SIG-M5 treated with dmso at 0.1 percent for 504 hours (cell line): ENCODE results near the gene TENM4.

Experiments
- DNase-seq: peaks from one replicate; lab custom pipeline; 2025; ENCODE audit not compliant: unreplicated experiment; lab: John Stamatoyannopoulos, UW

Gene TENM4

GRCh38 chr11:79440571-79441460 lies at the start of gene TENM4:
TENM4 (minus strand) TSS chr11:79441030; CDS start chr11:79069944, 371,086 bp downstream.
- peak; percentile 53 for DNase-seq

- no peak for DNase-seq
Observed at GRCh38 chr11:79488286-79488685, 47.5 kb upstream of the TENM4 start.

- DNase-seq = no peak
Observed at GRCh38 chr11:79487412-79487811, 46.6 kb upstream of the TENM4 start.

- no peak for DNase-seq
Observed at GRCh38 chr11:79486242-79486984, 45.6 kb upstream of the TENM4 start.

GRCh38 chr11:79485694-79486093 lies 44.9 kb upstream of the TENM4 start:
- no peak for DNase-seq

- no peak for DNase-seq
Observed at GRCh38 chr11:79484872-79485271, 44.0 kb upstream of the TENM4 start.

- peak; percentile 56 for DNase-seq
Observed at GRCh38 chr11:79482800-79483199, 42.0 kb upstream of the TENM4 start.

GRCh38 chr11:79481795-79482194 lies 41.0 kb upstream of the TENM4 start:
- DNase-seq = peak; percentile 14

GRCh38 chr11:79480864-79481263 lies 40.0 kb upstream of the TENM4 start:
- DNase-seq = no peak

- no peak for DNase-seq
Observed at GRCh38 chr11:79472819-79473529, 32.1 kb upstream of the TENM4 start.

- DNase-seq = no peak
Observed at GRCh38 chr11:79471071-79471844, 30.4 kb upstream of the TENM4 start.

GRCh38 chr11:79470161-79470560 lies 29.3 kb upstream of the TENM4 start:
- DNase-seq = no peak

- no peak for DNase-seq
Observed at GRCh38 chr11:79467761-79468160, 26.9 kb upstream of the TENM4 start.

GRCh38 chr11:79466411-79466810 lies 25.6 kb upstream of the TENM4 start:
- DNase-seq = no peak

- no peak for DNase-seq
Observed at GRCh38 chr11:79465160-79465559, 24.3 kb upstream of the TENM4 start.

GRCh38 chr11:79461666-79462645 lies 21.1 kb upstream of the TENM4 start:
- DNase-seq = peak; percentile 29

- peak; percentile 4 for DNase-seq
Observed at GRCh38 chr11:79461144-79461543, 20.3 kb upstream of the TENM4 start.

GRCh38 chr11:79458709-79459108 lies 17.9 kb upstream of the TENM4 start:
- peak; percentile 39 for DNase-seq

GRCh38 chr11:79456501-79456900 lies 15.7 kb upstream of the TENM4 start:
- DNase-seq = no peak

- DNase-seq = no peak
Observed at GRCh38 chr11:79453617-79454016, 12.8 kb upstream of the TENM4 start.
